ENCODE measurements around the gene RMND1.
"Not testable (repeated sequence)": the region's sequence is repeated elsewhere in the genome, so short reads cannot be mapped to it uniquely, and the experiment has no call there.

RMND1 gene

GRCh38 chr6:151387175-151387970, 64.6 kb downstream of the RMND1 start:
- no peak for FAIRE-seq
- DNase-seq (ENCODE audit: low spot score), result no peak

- FAIRE-seq, result no peak
- no peak for DNase-seq (ENCODE audit: low spot score)
Observed at GRCh38 chr6:151385177-151385576, 66.7 kb downstream of the RMND1 start.

- no peak for DNase-seq (ENCODE audit: low spot score)
- no peak for FAIRE-seq
Observed at GRCh38 chr6:151384151-151384550, 67.8 kb downstream of the RMND1 start.

GRCh38 chr6:151382631-151383030, 69.3 kb downstream of the RMND1 start:
- FAIRE-seq; DNase-seq (ENCODE audit: low spot score): not testable (repeated sequence)

GRCh38 chr6:151381722-151382121, 70.2 kb downstream of the RMND1 start:
- FAIRE-seq, result no peak
- DNase-seq (ENCODE audit: low spot score), result no peak

GRCh38 chr6:151380848-151381205, 71.1 kb downstream of the RMND1 start:
- no peak for DNase-seq (ENCODE audit: low spot score)
- FAIRE-seq, result no peak

GRCh38 chr6:151379933-151380847, 71.7 kb downstream of the RMND1 start:
- FAIRE-seq, result no peak

GRCh38 chr6:151377095-151377494, 74.8 kb downstream of the RMND1 start:
- FAIRE-seq, result no peak
- no peak for DNase-seq (ENCODE audit: low spot score)

More at GRCh38 chr6:151379933-151380847, 71.7 kb downstream of the RMND1 start:
- DNase-seq (ENCODE audit: low spot score), result no peak

- DNase-seq (ENCODE audit: low spot score) (no peak), FAIRE-seq (no peak)
Observed at GRCh38 chr6:151376440-151376839, 75.5 kb downstream of the RMND1 start.

GRCh38 chr6:151375833-151376232, 76.1 kb downstream of the RMND1 start:
- DNase-seq (ENCODE audit: low spot score) (no peak), FAIRE-seq (no peak)

GRCh38 chr6:151374036-151374683, 77.8 kb downstream of the RMND1 start:
- FAIRE-seq (no peak), DNase-seq (ENCODE audit: low spot score) (no peak)

GRCh38 chr6:151372164-151372563, 79.8 kb downstream of the RMND1 start:
- FAIRE-seq (no peak), DNase-seq (ENCODE audit: low spot score) (no peak)

- FAIRE-seq, result no peak
- no peak for DNase-seq (ENCODE audit: low spot score)
Observed at GRCh38 chr6:151370509-151371078, 81.3 kb downstream of the RMND1 start.

GRCh38 chr6:151365233-151365632, 86.7 kb downstream of the RMND1 start:
- no peak for FAIRE-seq
- DNase-seq (ENCODE audit: low spot score), result no peak

GRCh38 chr6:151359486-151359885, 92.4 kb downstream of the RMND1 start:
- no peak for FAIRE-seq
- DNase-seq (ENCODE audit: low spot score), result no peak

- FAIRE-seq (no peak), DNase-seq (ENCODE audit: low spot score) (no peak)
Observed at GRCh38 chr6:151358475-151358874, 93.5 kb downstream of the RMND1 start.

GRCh38 chr6:151357758-151358436, 94.0 kb downstream of the RMND1 start:
- FAIRE-seq, result no peak
- no peak for DNase-seq (ENCODE audit: low spot score)

GRCh38 chr6:151356983-151357382, 94.9 kb downstream of the RMND1 start:
- FAIRE-seq, result not testable (repeated sequence)

More at GRCh38 chr6:151356983-151357382, 94.9 kb downstream of the RMND1 start:
- DNase-seq (ENCODE audit: low spot score), result not testable (repeated sequence)

Measured in RCC 7860 (cell line).